Germinal center (tissue), 1 donor: Measurements from ENCODE around the gene NPC1.
A peak's percentile ranks its signal among the peaks of the same experiment; 100 is the strongest.
"Not testable (repeated sequence)": the region's sequence is repeated elsewhere in the genome, so short reads cannot be mapped to it uniquely, and the experiment has no call there.

Experiments
- DNase-seq: peaks from one replicate; pipeline ENCODE4 v3.0.0; 2012; ENCODE audit warnings: mixed read lengths, low spot score

Gene NPC1

GRCh38 chr18:23586249-23587196, at the start of gene NPC1:
NPC1 (minus strand) TSS chr18:23586506; CDS start chr18:23586343, 163 bp downstream.
- peak; percentile 91 for DNase-seq

GRCh38 chr18:23636071-23636399, 49.7 kb upstream of the NPC1 start:
- DNase-seq = no peak

GRCh38 chr18:23635283-23636070, 49.2 kb upstream of the NPC1 start:
- no peak for DNase-seq

GRCh38 chr18:23634692-23635091, 48.4 kb upstream of the NPC1 start:
- no peak for DNase-seq

GRCh38 chr18:23632615-23633014, 46.3 kb upstream of the NPC1 start:
- DNase-seq = no peak

GRCh38 chr18:23631746-23632145, 45.4 kb upstream of the NPC1 start:
- no peak for DNase-seq

- DNase-seq = no peak
Observed at GRCh38 chr18:23631312-23631711, 45.0 kb upstream of the NPC1 start.

- DNase-seq = no peak
Observed at GRCh38 chr18:23629444-23629946, 43.2 kb upstream of the NPC1 start.

- DNase-seq = no peak
Observed at GRCh38 chr18:23627970-23628369, 41.7 kb upstream of the NPC1 start.

- no peak for DNase-seq
Observed at GRCh38 chr18:23627321-23627720, 41.0 kb upstream of the NPC1 start.

GRCh38 chr18:23626451-23627279, 40.4 kb upstream of the NPC1 start:
- DNase-seq = no peak

GRCh38 chr18:23623040-23623439, 36.7 kb upstream of the NPC1 start:
- no peak for DNase-seq

GRCh38 chr18:23619388-23619881, 33.1 kb upstream of the NPC1 start:
- DNase-seq = no peak

GRCh38 chr18:23618862-23619387, 32.6 kb upstream of the NPC1 start:
- DNase-seq = no peak

GRCh38 chr18:23617412-23618014, 31.2 kb upstream of the NPC1 start:
- no peak for DNase-seq

- DNase-seq = no peak
Observed at GRCh38 chr18:23616258-23616657, 30.0 kb upstream of the NPC1 start.

GRCh38 chr18:23614891-23615290, 28.6 kb upstream of the NPC1 start:
- DNase-seq = no peak

GRCh38 chr18:23614413-23614812, 28.1 kb upstream of the NPC1 start:
- no peak for DNase-seq

GRCh38 chr18:23613091-23613475, 26.8 kb upstream of the NPC1 start:
- not testable (repeated sequence) for DNase-seq

- no peak for DNase-seq
Observed at GRCh38 chr18:23612434-23613090, 26.3 kb upstream of the NPC1 start.
